MM.1S (cell line): ENCODE data around the gene RPL38.

Experiments used
- DNase-seq: peaks from one replicate; pipeline ENCODE4 v3.0.0-alpha.2; 2015
- H2AFZ ChIP-seq: fragments of 300-600 bp; sonication (generic); 2 replicates; pipeline ENCODE4 v1.6.0; 2016; ENCODE audit warnings: antibody characterized with exemption, low read length
- H3F3A ChIP-seq: fragments of 300-600 bp; sonication (generic); 2 replicates; pipeline ENCODE4 v1.6.1; 2016; ENCODE audit warnings: mild to moderate bottlenecking, antibody characterized with exemption, low read length, moderate library complexity, mixed read lengths; ENCODE audit not compliant: insufficient read depth
- H3K27ac ChIP-seq: fragments of 300-600 bp; sonication (generic); 2 replicates; pipeline ENCODE4 v1.5.1; 2016; ENCODE audit warnings: mild to moderate bottlenecking, low read length
- H3K27me3 ChIP-seq: fragments of 300-600 bp; sonication (generic); replicated peaks from 2 replicates; pipeline ENCODE4 v1.6.0; 2016; ENCODE audit warnings: low read length; ENCODE audit not compliant: insufficient read depth
- H3K36me3 ChIP-seq: fragments of 300-600 bp; sonication (generic); replicated peaks from 2 replicates; pipeline ENCODE4 v1.6.1; 2016; ENCODE audit warnings: mild to moderate bottlenecking, low read length, mixed read lengths; ENCODE audit not compliant: insufficient read depth
- H3K4me1 ChIP-seq: fragments of 300-600 bp; sonication (generic); 2 replicates; pipeline ENCODE4 v1.6.1; 2016; ENCODE audit warnings: low read length, mixed read lengths
- H3K4me2 ChIP-seq: fragments of 300-600 bp; sonication (generic); 2 replicates; pipeline ENCODE4 v1.6.0; 2016; ENCODE audit warnings: low read depth, low read length
- H3K4me3 ChIP-seq: fragments of 300-600 bp; sonication (generic); 2 replicates; pipeline ENCODE4 v1.5.1; 2016; ENCODE audit warnings: low read length, mixed read lengths
- H3K79me2 ChIP-seq: fragments of 300-600 bp; sonication (generic); 2 replicates; pipeline ENCODE4 v1.6.1; 2016; ENCODE audit warnings: mixed run types, low read length, mixed read lengths
- H3K9ac ChIP-seq: fragments of 300-600 bp; sonication (generic); 2 replicates; pipeline ENCODE4 v1.6.1; 2016; ENCODE audit warnings: low read length, mixed read lengths
- H3K9me2 ChIP-seq: fragments of 300-600 bp; sonication (generic); replicated peaks from 2 replicates; pipeline ENCODE4 v1.6.1; 2016; ENCODE audit warnings: mild to moderate bottlenecking, low read length, mixed read lengths; ENCODE audit not compliant: insufficient read depth
- H3K9me3 ChIP-seq: fragments of 300-600 bp; sonication (generic); replicated peaks from 2 replicates; pipeline ENCODE4 v1.6.1; 2016; ENCODE audit warnings: mild to moderate bottlenecking, low read length, mixed read lengths; ENCODE audit not compliant: insufficient read depth
- H4K20me1 ChIP-seq: fragments of 300-600 bp; sonication (generic); 2 replicates; pipeline ENCODE4 v1.6.1; 2016; ENCODE audit warnings: mild to moderate bottlenecking, low read length, moderate library complexity, mixed read lengths; ENCODE audit not compliant: insufficient read depth
- EZH2 ChIP-seq: fragments of 300-600 bp; sonication (generic); optimal IDR thresholded peaks from 2 replicates; pipeline ENCODE3; 2017; ENCODE audit warnings: low read depth, mild to moderate bottlenecking, antibody characterized with exemption, low read length, mixed read lengths
- EZH2phosphoT487 ChIP-seq: fragments of 300-600 bp; sonication (generic); IDR thresholded peaks from 2 replicates; pipeline ENCODE4 v1.6.1; 2018; ENCODE audit warnings: antibody characterized with exemption, low read length
- TF ChIP-seq, protein P1 (sequence below): fragments of 300-600 bp; sonication (generic); IDR thresholded peaks from 2 replicates; pipeline ENCODE4 v1.5.1; 2016; ENCODE audit warnings: antibody characterized with exemption, low read length, mixed read lengths

RPL38 gene

DNA sequence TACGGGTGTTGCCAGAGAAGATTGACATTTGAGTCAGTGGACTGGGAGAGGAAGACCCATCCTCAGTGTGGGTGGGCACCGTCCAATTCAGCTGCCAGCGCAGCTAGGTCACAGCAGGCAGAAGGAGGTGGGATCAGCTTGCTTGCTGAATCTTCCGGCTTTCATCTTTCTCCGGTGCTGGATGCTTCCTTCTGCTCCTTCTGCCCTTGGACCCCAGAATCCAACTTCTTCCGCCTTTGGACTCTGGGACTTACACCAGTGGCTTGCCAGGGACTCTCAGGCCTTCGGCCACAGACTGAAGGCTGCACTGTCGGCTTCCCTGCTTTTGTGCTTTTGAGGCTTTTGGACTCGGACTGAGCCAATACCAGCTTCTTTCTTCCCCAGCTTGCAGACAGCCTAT is 46.1 kb upstream of the RPL38 start:
- H3F3A ChIP-seq, result no peaks in the 10 kb centered on the region
- no peak overlapping the region for H3K27ac ChIP-seq
- no peak for DNase-seq
- TF ChIP-seq, protein P1, sequence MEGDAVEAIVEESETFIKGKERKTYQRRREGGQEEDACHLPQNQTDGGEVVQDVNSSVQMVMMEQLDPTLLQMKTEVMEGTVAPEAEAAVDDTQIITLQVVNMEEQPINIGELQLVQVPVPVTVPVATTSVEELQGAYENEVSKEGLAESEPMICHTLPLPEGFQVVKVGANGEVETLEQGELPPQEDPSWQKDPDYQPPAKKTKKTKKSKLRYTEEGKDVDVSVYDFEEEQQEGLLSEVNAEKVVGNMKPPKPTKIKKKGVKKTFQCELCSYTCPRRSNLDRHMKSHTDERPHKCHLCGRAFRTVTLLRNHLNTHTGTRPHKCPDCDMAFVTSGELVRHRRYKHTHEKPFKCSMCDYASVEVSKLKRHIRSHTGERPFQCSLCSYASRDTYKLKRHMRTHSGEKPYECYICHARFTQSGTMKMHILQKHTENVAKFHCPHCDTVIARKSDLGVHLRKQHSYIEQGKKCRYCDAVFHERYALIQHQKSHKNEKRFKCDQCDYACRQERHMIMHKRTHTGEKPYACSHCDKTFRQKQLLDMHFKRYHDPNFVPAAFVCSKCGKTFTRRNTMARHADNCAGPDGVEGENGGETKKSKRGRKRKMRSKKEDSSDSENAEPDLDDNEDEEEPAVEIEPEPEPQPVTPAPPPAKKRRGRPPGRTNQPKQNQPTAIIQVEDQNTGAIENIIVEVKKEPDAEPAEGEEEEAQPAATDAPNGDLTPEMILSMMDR, result no peak
- no peak for TF ChIP-seq EZH2phosphoT487
- TF ChIP-seq EZH2, result no peak
- no peaks in the 10 kb centered on the region for H3K79me2 ChIP-seq
- H3K4me3 ChIP-seq, result no peak overlapping the region
- H3K9me2 ChIP-seq, result no peaks in the 10 kb centered on the region
- H3K36me3 ChIP-seq, result no peaks in the 10 kb centered on the region
- no peak overlapping the region for H2AFZ ChIP-seq
- no peaks in the 10 kb centered on the region for H4K20me1 ChIP-seq
- H3K9ac ChIP-seq, result no peak overlapping the region
- no peaks in the 10 kb centered on the region for H3K9me3 ChIP-seq
- H3K4me1 ChIP-seq, result no peaks in the 10 kb centered on the region
- H3K27me3 ChIP-seq, result peaks cover 88% of the 10 kb centered on the region
- no peak overlapping the region for H3K4me2 ChIP-seq

DNA sequence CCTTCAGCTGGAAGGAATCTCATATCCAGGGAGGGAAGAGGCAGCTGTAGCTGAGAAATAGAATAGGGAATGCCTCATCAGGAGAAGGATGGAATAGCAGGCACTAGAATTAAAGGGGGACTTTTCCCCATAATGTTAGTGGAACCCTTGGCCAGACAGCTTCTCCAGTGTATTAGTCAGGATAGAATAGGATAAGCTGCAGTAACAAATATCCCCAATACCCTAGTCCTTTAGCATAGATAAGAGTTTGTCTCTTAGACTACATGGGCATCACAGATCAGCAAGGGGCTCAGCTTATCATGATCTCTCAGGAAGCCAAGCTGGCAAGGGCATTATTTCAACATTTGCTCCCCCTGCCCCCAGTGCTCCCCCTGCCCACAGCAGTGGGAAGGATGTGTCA is 44.7 kb upstream of the RPL38 start:
- TF ChIP-seq EZH2phosphoT487 (no peak), EZH2 (no peak)
- TF ChIP-seq, protein P1, result no peak
- H3K9me2 ChIP-seq, result no peaks in the 10 kb centered on the region
- H3K4me1 ChIP-seq, result no peaks in the 10 kb centered on the region
- no peak overlapping the region for H3K9ac ChIP-seq
- no peak overlapping the region for H3K4me3 ChIP-seq
- H3K36me3 ChIP-seq, result no peaks in the 10 kb centered on the region
- no peak overlapping the region for H3K4me2 ChIP-seq
- H3K27ac ChIP-seq, result no peak overlapping the region
- no peaks in the 10 kb centered on the region for H3F3A ChIP-seq
- no peaks in the 10 kb centered on the region for H4K20me1 ChIP-seq
- DNase-seq, result no peak
- no peaks in the 10 kb centered on the region for H3K79me2 ChIP-seq
- H3K9me3 ChIP-seq, result no peaks in the 10 kb centered on the region
- H2AFZ ChIP-seq, result no peak overlapping the region
- H3K27me3 ChIP-seq, result peaks cover 86% of the 10 kb centered on the region

DNA sequence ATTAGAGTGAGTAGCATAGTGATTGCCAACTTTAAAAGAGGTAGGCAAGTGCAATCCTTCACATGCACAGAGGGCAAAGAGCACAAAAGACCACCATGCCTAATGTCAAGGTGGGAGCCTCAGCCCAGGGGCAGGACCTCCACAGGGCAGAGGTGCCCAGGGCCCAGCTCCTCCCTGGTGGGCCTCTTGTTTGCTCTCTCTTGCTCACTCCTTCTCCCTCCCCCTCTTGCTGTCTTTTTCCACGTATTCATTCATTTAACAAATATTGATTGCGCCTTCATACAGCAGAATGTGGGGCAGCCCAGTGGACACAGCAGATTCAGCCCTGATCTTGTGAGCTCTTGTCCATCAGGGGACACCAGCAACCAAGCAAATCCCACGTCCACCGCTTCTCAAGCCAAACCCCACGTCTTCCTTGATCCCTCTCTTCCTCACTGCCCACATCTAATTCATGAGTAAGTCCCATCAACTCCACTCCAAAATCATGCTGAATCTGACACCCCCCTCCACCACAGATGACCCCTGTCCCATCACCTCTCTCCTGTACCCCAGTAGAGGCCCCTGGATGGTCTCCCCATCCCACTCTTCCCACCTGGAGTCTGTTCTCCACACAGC is 44.1 kb upstream of the RPL38 start:
- peaks cover 86% of the 10 kb centered on the region for H3K27me3 ChIP-seq
- no peak overlapping the region for H3K4me3 ChIP-seq
- H2AFZ ChIP-seq, result no peak overlapping the region
- no peak overlapping the region for H3K27ac ChIP-seq
- no peaks in the 10 kb centered on the region for H3K9me3 ChIP-seq
- H3K79me2 ChIP-seq, result no peaks in the 10 kb centered on the region
- H3K36me3 ChIP-seq, result no peaks in the 10 kb centered on the region
- H4K20me1 ChIP-seq, result no peaks in the 10 kb centered on the region
- H3K9ac ChIP-seq, result no peak overlapping the region
- no peak overlapping the region for H3K4me2 ChIP-seq
- H3K4me1 ChIP-seq, result no peaks in the 10 kb centered on the region
- TF ChIP-seq EZH2phosphoT487 (no peak), EZH2 (no peak)
- TF ChIP-seq, protein P1, result no peak
- H3F3A ChIP-seq, result no peaks in the 10 kb centered on the region
- no peak for DNase-seq
- no peaks in the 10 kb centered on the region for H3K9me2 ChIP-seq
